Nephron progenitor cell (in vitro differentiated cells): ENCODE measurements around the gene GPAM.

Experiments
- DNase-seq: peaks from one replicate; pipeline ENCODE4 v3.0.0; 2021
- H3K27ac Mint-ChIP-seq: 2 replicates; pipeline ENCODE4 v1.8.0; 2021; ENCODE audit warnings: mild to moderate bottlenecking, moderate library complexity, mixed read lengths
- H3K27me3 Mint-ChIP-seq: 2 replicates; pipeline ENCODE4 v1.8.0; 2021; ENCODE audit warnings: mild to moderate bottlenecking, low read depth, mixed read lengths; ENCODE audit not compliant: poor library complexity
- H3K36me3 Mint-ChIP-seq: 2 replicates; pipeline ENCODE4 v1.8.0; 2021; ENCODE audit warnings: low read depth, mixed read lengths
- H3K4me1 Mint-ChIP-seq: 2 replicates; pipeline ENCODE4 v1.8.0; 2021; ENCODE audit warnings: mixed read lengths
- H3K4me3 Mint-ChIP-seq: 2 replicates; pipeline ENCODE4 v1.8.0; 2021; ENCODE audit warnings: mild to moderate bottlenecking, moderate library complexity, mixed read lengths
- H3K9me3 Mint-ChIP-seq: 2 replicates; pipeline ENCODE4 v1.8.0; 2021; ENCODE audit warnings: mild to moderate bottlenecking, moderate library complexity, mixed read lengths
- CTCF ChIP-seq: fragments of 200-600 bp; sonication (generic); IDR thresholded peaks from 2 replicates; pipeline ENCODE4 v1.5.0; 2021; ENCODE audit warnings: antibody characterized with exemption

Gene GPAM

GRCh38 chr10:112184052-112184371, 447 bp upstream of the GPAM start:
- Mint-ChIP-seq H3K27ac (peak overlapping the region; percentile 87), H3K4me1 (peaks cover 22% of the 10 kb centered on the region), H3K9me3 (peaks cover 34% of the 10 kb centered on the region), H3K36me3 (peaks cover 18% of the 10 kb centered on the region), H3K4me3 (peak overlapping the region; percentile 97), H3K27me3 (peaks cover 4% of the 10 kb centered on the region)
- DNase-seq = no peak
- no peak for TF ChIP-seq CTCF

- H3K4me1 Mint-ChIP-seq = peaks cover 22% of the 10 kb centered on the region
- H3K4me3 Mint-ChIP-seq = peak overlapping the region; percentile 97
- no peak for TF ChIP-seq CTCF
- DNase-seq = no peak
- peaks cover 1% of the 10 kb centered on the region for H3K27me3 Mint-ChIP-seq
- H3K27ac Mint-ChIP-seq = peak overlapping the region; percentile 8
- peaks cover 34% of the 10 kb centered on the region for H3K9me3 Mint-ChIP-seq
- peaks cover 22% of the 10 kb centered on the region for H3K36me3 Mint-ChIP-seq
Observed at GRCh38 chr10:112182784-112183328, 709 bp downstream of the GPAM start.

- H3K9me3 Mint-ChIP-seq = no peaks in the 10 kb centered on the region
- no peak for TF ChIP-seq CTCF
- H3K27me3 Mint-ChIP-seq = no peaks in the 10 kb centered on the region
- H3K36me3 Mint-ChIP-seq = peaks cover 21% of the 10 kb centered on the region
- H3K4me3 Mint-ChIP-seq = no peak overlapping the region
- H3K27ac Mint-ChIP-seq = no peak overlapping the region
- DNase-seq = no peak
- H3K4me1 Mint-ChIP-seq = no peaks in the 10 kb centered on the region
Observed at GRCh38 chr10:112177247-112177646, 6.3 kb downstream of the GPAM start.

GRCh38 chr10:112176543-112176942, 7.0 kb downstream of the GPAM start:
- peaks cover 26% of the 10 kb centered on the region for H3K36me3 Mint-ChIP-seq
- TF ChIP-seq CTCF = no peak
- no peak overlapping the region for H3K27ac Mint-ChIP-seq
- no peaks in the 10 kb centered on the region for H3K4me1 Mint-ChIP-seq
- H3K27me3 Mint-ChIP-seq = no peaks in the 10 kb centered on the region
- H3K4me3 Mint-ChIP-seq = no peak overlapping the region
- H3K9me3 Mint-ChIP-seq = no peaks in the 10 kb centered on the region
- no peak for DNase-seq

- no peak for DNase-seq
- no peaks in the 10 kb centered on the region for H3K9me3 Mint-ChIP-seq
- no peaks in the 10 kb centered on the region for H3K27me3 Mint-ChIP-seq
- no peaks in the 10 kb centered on the region for H3K4me1 Mint-ChIP-seq
- H3K36me3 Mint-ChIP-seq = peaks cover 38% of the 10 kb centered on the region
- no peak overlapping the region for H3K27ac Mint-ChIP-seq
- no peak for TF ChIP-seq CTCF
- no peak overlapping the region for H3K4me3 Mint-ChIP-seq
Observed at GRCh38 chr10:112175409-112175808, 8.2 kb downstream of the GPAM start.

GRCh38 chr10:112173206-112173605, 10.4 kb downstream of the GPAM start:
- Mint-ChIP-seq H3K27me3 (no peaks in the 10 kb centered on the region), H3K9me3 (no peaks in the 10 kb centered on the region), H3K4me1 (no peaks in the 10 kb centered on the region), H3K36me3 (peaks cover 49% of the 10 kb centered on the region), H3K4me3 (no peak overlapping the region), H3K27ac (no peak overlapping the region)
- DNase-seq = no peak
- TF ChIP-seq CTCF = no peak
